GM12891 (cell line): ENCODE results near the gene NKG7.

ENCODE experiments used
- POLR2A ChIP-seq: IDR thresholded peaks from 2 replicates; pipeline ENCODE4 v1.6.1; 2011; ENCODE audit warnings: low read depth, low read length, control low read depth
- POLR2AphosphoS5 ChIP-seq: IDR thresholded peaks from 2 replicates; pipeline ENCODE4 v1.6.1; 2011; ENCODE audit warnings: low read depth, low read length, control low read depth
- TAF1 ChIP-seq: IDR thresholded peaks from 2 replicates; pipeline ENCODE4 v1.6.1; 2011; ENCODE audit warnings: low read depth, low read length, control low read depth

GRCh38 chr19:51367565-51368365 lies 4.7 kb downstream of the NKG7 start:
- TF ChIP-seq POLR2A (no peak), TAF1 (no peak), POLR2AphosphoS5 (peak; percentile 20; the same call in 1 of the 2 replicates)
